GM21381 (cell line): Measurements from ENCODE around the gene TMEM140.
"Not testable (repeated sequence)": the region's sequence is repeated elsewhere in the genome, so short reads cannot be mapped to it uniquely, and the experiment has no call there.

Experiments used
- ATAC-seq: cut with Tn5 transposase; IDR thresholded peaks from one replicate; pipeline ENCODE4 v1.9.1; 2021; ENCODE audit warnings: mild to moderate bottlenecking, moderate library complexity; ENCODE audit not compliant: unreplicated experiment

TMEM140 gene

DNA sequence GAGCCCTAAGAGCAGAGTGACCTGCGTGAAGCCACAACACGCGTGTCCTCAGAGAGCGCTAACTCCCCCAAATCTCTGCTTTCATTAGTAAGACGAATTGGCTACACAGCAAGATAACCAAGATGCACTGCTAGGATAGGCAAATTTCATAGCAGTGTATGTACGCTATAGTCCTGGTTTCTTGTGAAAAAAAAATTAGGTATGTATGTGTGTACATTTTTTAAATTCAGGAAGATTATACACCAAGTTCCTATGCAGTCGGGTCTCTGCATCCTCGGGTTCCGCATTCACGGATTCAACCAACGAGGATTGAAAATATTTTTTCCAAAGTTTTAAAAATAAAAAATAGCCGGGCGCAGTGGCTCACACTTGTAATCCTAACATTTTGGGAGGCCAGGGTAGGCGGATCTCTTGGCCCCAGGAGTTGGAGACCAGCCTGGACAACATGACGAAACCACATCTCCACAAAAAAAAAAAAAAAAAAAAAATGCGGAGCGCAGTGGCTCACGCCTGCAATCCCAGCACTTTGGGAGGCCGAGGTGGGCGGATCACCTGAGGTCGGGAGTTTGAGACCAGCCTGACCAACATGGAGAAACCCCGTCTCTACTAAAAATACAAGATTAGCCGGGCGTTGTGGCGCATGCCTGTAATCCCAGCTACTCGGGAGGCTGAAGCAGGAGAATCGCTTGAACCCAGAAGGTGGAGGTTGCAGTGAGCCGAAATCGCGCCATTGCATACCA is 64.2 kb downstream of the TMEM140 start:
- ATAC-seq = not testable (repeated sequence)

DNA sequence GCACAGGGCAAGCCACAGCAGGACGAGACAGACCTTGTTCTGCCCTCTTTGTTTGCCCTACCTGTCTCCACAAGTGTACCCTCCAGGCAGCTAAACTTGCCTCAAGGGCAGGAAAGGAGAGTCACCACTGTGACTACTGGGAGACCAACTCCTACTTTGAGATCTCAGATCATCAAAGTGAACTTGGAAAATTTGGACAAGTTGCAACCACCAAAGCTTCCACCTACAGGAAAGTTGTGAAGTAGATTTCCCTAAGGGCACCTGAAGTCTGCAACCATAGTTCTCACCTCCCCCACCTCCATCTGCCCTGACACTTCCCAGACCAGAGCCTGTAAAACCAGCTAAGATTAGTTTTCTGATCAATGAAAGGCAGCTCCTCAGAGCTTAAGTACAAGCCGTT is 66.0 kb downstream of the TMEM140 start:
- ATAC-seq = no peak

DNA sequence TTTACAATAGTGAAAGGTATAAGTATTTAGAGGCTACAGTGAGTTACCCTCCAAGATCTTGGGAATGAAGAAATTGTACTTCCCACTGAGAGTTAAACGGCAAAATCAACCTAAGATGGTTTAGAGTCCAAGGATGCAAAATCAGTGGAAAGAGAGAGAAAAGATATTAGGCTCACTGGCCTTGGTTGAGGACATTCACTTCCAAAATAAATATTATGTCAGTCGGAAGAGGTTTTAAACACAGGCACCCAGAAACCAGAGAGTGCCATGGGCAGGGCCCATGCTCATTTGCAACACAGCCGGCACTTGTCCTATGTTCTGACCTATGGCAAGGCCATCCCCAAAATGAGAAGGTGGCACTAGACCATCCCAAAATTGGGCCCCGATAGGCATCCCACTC is 67.3 kb downstream of the TMEM140 start:
- no peak for ATAC-seq

DNA sequence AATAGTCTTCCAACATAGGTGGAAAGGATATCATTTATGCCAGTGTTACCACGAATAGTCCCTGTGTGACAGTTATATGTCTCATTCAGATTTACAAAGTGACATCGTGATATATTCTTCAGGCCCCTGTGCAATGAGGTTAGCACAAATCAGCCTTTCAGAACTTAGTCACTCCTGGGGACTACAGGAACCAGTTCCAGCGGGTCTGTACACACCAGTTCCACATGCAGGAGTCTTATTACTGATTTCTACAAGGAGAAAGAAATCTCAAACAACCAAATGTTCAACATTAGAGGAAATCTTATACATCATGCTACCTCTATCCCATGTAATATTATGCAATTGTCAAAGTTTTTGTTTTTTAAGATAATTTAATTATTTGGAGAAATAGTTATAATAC is 67.8 kb downstream of the TMEM140 start:
- ATAC-seq = no peak
